GM21515 (cell line): Measurements from ENCODE around the gene LPO.

Source experiments
- ATAC-seq: cut with Tn5 transposase; IDR thresholded peaks from one replicate; pipeline ENCODE4 v1.9.1; 2021; ENCODE audit not compliant: unreplicated experiment

LPO gene

GRCh38 chr17:58315750-58316149 lies 77.4 kb downstream of the LPO start:
- no peak for ATAC-seq

- ATAC-seq: no peak
Measured at GRCh38 chr17:58316260-58316960, 78.0 kb downstream of the LPO start.

GRCh38 chr17:58317421-58318064 lies 79.2 kb downstream of the LPO start:
- no peak for ATAC-seq

- ATAC-seq: no peak
Measured at GRCh38 chr17:58318065-58318481, 79.7 kb downstream of the LPO start.
